Measurements from ENCODE around the gene PSMB2. TPM values are rescaled to one million over a fixed set of nuclear protein-coding genes. Genes with fewer than 3 reads are reported as not detected.
"Not testable (repeated sequence)": the region's sequence is repeated elsewhere in the genome, so short reads cannot be mapped to it uniquely, and the experiment has no call there.

Gene PSMB2
- total RNA-seq, result 22.5 and 29.1 TPM in 2 replicates
- polyA plus RNA-seq, result 72.8 and 83.1 TPM in 2 replicates

GRCh38 chr1:35641233-35641866, at the start of gene PSMB2:
Gene PSMB2 (minus strand): TSS chr1:35641526. CDS start chr1:35641432, 94 bp downstream.
- no peak for TF ChIP-seq CTCF (IDR thresholded peaks at IDR 0.05; ENCODE audit: low read depth, low read length)
- DNase-seq (ENCODE audit: low read depth in 1 of 2, low spot score in 1 of 2), result peak; percentile 97
- peak within 1 kb of the TSS; percentile 93 for H3K4me3 ChIP-seq
- peaks cover 27% of the 10 kb centered on the region for H3K27me3 ChIP-seq
- peaks cover 4% of the 10 kb centered on the region for H3K4me1 ChIP-seq (ENCODE audit: low read depth)
- peak within 1 kb of the TSS; percentile 88 for H3K27ac ChIP-seq
- no peaks in the 10 kb centered on the region for H3K9me3 ChIP-seq (ENCODE audit: low read depth)
- no peaks in the 10 kb centered on the region for H3K36me3 ChIP-seq

DNA sequence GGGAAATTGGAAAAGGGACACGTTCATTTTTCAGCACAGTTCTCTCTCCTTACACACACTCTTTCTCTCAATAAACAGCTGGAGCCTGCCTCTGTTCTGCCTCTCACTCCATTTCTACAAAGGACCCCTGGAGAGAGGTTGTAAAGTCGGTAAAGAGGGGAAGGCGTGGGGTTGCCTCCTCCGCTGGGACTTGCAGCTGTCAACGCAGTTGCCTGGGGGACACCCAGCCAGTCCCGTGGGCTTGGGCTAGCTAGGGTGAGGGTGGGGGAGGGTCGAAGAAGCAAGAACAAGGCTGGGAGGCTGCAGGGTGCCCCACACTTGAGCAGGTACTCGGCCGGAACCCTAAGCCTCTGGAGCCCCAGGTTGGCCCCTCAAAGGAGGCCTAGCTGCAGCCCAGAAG, 49.8 kb upstream of the PSMB2 start:
- H3K9me3 ChIP-seq (ENCODE audit: low read depth), result no peaks in the 10 kb centered on the region
- H3K4me3 ChIP-seq, result no peak overlapping the region
- H3K4me1 ChIP-seq (ENCODE audit: low read depth), result no peaks in the 10 kb centered on the region
- H3K27me3 ChIP-seq, result peaks cover 37% of the 10 kb centered on the region
- no peaks in the 10 kb centered on the region for H3K36me3 ChIP-seq
- no peak for DNase-seq (ENCODE audit: low read depth in 1 of 2, low spot score in 1 of 2)
- TF ChIP-seq CTCF (IDR thresholded peaks at IDR 0.05; ENCODE audit: low read depth, low read length), result no peak
- no peak overlapping the region for H3K27ac ChIP-seq

DNA sequence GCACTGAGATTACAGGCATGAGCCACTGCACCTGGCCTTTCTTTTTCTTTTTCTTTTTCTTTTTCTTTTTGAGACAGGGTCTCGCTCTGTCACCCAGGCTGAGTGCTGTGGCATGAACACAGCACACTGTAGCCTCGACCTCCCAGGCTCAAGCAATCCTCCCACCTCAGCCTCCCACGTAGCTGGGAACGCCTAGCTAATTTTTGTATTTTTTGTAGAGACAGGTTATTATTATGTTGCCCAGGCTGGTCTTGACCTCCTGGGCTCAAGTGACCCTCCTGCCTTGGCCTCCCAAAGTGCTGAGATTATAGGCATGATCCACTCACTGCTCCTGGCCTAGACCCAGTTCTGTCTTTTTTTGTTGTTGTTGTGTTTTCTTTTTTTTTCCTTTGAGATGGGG, 48.8 kb upstream of the PSMB2 start:
- H3K4me1 ChIP-seq (ENCODE audit: low read depth); H3K4me3 ChIP-seq; H3K36me3 ChIP-seq; H3K27ac ChIP-seq; DNase-seq (ENCODE audit: low read depth in 1 of 2, low spot score in 1 of 2); H3K9me3 ChIP-seq (ENCODE audit: low read depth): not testable (repeated sequence)
- peaks cover 39% of the 10 kb centered on the region for H3K27me3 ChIP-seq

DNA sequence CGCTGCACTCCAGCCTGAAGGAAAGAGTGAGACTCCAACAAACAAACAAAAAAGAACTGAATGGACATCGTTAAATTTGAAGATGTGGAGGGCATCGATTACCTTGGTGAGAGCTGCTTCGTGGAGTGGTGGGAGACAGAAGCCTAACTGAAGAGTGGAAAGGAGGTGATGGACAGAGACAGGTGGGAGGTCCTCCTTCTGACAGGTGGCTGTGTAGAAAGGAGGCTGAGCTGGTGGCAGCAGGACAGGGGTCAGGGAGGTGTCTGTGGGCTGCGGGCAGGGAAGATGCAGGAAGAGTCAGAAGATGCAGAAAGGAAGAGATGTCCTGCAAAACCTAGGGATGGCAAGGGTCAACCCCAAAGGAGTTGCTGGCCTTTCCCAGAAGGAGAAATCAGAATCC, 46.8 kb upstream of the PSMB2 start:
- H3K36me3 ChIP-seq, result no peaks in the 10 kb centered on the region
- DNase-seq (ENCODE audit: low read depth in 1 of 2, low spot score in 1 of 2), result no peak
- peaks cover 53% of the 10 kb centered on the region for H3K27me3 ChIP-seq
- no peaks in the 10 kb centered on the region for H3K9me3 ChIP-seq (ENCODE audit: low read depth)
- no peak overlapping the region for H3K4me3 ChIP-seq
- H3K27ac ChIP-seq, result no peak overlapping the region
- TF ChIP-seq CTCF (IDR thresholded peaks at IDR 0.05; ENCODE audit: low read depth, low read length), result no peak
- no peaks in the 10 kb centered on the region for H3K4me1 ChIP-seq (ENCODE audit: low read depth)

DNA sequence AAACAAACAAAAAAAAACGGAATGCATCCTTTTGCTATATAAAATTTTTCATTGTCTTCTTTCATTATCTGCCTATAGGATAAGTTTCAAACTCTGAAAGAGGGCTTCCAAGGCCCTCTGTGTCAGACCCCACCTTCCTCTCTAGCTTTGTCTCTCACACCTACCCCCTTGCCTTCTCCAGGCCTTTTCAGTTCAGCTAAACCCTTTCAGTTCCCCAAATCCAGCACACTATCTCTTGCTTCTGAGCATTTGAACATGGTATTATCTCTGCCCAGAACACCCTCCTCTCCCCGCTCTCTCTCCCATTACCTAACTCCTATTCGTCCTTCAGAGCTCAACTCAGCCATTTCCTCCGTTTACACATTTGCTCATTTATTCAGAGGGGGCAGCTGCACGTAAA, 41.7 kb upstream of the PSMB2 start:
- Histone ChIP-seq H3K4me3 (no peak overlapping the region), H3K27me3 (peaks cover 42% of the 10 kb centered on the region), H3K36me3 (no peaks in the 10 kb centered on the region), H3K4me1 (ENCODE audit: low read depth) (no peaks in the 10 kb centered on the region), H3K9me3 (ENCODE audit: low read depth) (no peaks in the 10 kb centered on the region), H3K27ac (no peak overlapping the region)
- no peak for DNase-seq (ENCODE audit: low read depth in 1 of 2, low spot score in 1 of 2)
- TF ChIP-seq CTCF (IDR thresholded peaks at IDR 0.05; ENCODE audit: low read depth, low read length), result no peak

GRCh38 chr1:35680271-35680670, 38.9 kb upstream of the PSMB2 start:
- TF ChIP-seq CTCF (IDR thresholded peaks at IDR 0.05; ENCODE audit: low read depth, low read length), result no peak

More at GRCh38 chr1:35680271-35680670, 38.9 kb upstream of the PSMB2 start:
- no peak for DNase-seq (ENCODE audit: low read depth in 1 of 2, low spot score in 1 of 2)
- Histone ChIP-seq H3K36me3 (no peaks in the 10 kb centered on the region), H3K4me1 (ENCODE audit: low read depth) (no peaks in the 10 kb centered on the region), H3K27me3 (peaks cover 26% of the 10 kb centered on the region), H3K4me3 (no peak overlapping the region), H3K27ac (no peak overlapping the region), H3K9me3 (ENCODE audit: low read depth) (no peaks in the 10 kb centered on the region)
